ENCODE data around the gene ELF5.

GRCh38 chr11:34488855-34489557, 24.6 kb downstream of the ELF5 start:
- TF ChIP-seq, protein P1, sequence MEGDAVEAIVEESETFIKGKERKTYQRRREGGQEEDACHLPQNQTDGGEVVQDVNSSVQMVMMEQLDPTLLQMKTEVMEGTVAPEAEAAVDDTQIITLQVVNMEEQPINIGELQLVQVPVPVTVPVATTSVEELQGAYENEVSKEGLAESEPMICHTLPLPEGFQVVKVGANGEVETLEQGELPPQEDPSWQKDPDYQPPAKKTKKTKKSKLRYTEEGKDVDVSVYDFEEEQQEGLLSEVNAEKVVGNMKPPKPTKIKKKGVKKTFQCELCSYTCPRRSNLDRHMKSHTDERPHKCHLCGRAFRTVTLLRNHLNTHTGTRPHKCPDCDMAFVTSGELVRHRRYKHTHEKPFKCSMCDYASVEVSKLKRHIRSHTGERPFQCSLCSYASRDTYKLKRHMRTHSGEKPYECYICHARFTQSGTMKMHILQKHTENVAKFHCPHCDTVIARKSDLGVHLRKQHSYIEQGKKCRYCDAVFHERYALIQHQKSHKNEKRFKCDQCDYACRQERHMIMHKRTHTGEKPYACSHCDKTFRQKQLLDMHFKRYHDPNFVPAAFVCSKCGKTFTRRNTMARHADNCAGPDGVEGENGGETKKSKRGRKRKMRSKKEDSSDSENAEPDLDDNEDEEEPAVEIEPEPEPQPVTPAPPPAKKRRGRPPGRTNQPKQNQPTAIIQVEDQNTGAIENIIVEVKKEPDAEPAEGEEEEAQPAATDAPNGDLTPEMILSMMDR (conservative IDR thresholded peaks at IDR 0.05 in 1 of 2, IDR thresholded peaks at IDR 0.05 in 1 of 2; ENCODE audit: low read depth in 1 of 2, low read length in 2 of 2) = no peak
- no peak for TF ChIP-seq EZH2 (IDR thresholded peaks at IDR 0.05; ENCODE audit: low read length, missing control alignments)
